ENCODE results near the gene RPP40.

GRCh38 chr6:4979426-4979825, 24.4 kb downstream of the RPP40 start:
- no peak for TF ChIP-seq TAF1 (IDR thresholded peaks at IDR 0.05; ENCODE audit: borderline replicate concordance, insufficient read depth, low read length)
- no peak for TF ChIP-seq FOXP2 (optimal IDR thresholded peaks at IDR 0.05; ENCODE audit: borderline replicate concordance, extremely low read depth, extremely low read length, insufficient read depth)

Data from PFSK-1 (cell line).